ENCODE measurements around the gene LIPA. TPM values are rescaled to one million over a fixed set of nuclear protein-coding genes. Genes with fewer than 3 reads are reported as not detected.

The LIPA gene
- total and polyA plus RNA-seq, 9 of the 15 experiments (the other 6 are each of a cell fraction or from before 2014, with no cell fraction given) = 0.07 to 0.40 (median 0.15) TPM; not detected in 1

- H3K4me3 ChIP-seq = no peak within 1 kb of the TSS
- no peak for FAIRE-seq
- CTCF ChIA-PET (ENCODE audit: low intra/inter-chr PET ratio) = no interaction called here
Measured at GRCh38 chr10:89207181-89207800, 44.3 kb downstream of the LIPA start, which contains the start of gene CH25H. TSS of gene CH25H (minus strand) at chr10:89207317. CDS start at chr10:89207292, 25 bp downstream.

GRCh38 chr10:89206402-89207180 is 45.0 kb downstream of the LIPA start:
- DNase-seq (ENCODE audit: extremely low read depth in 1 of 4, low spot score in 3 of 4) = no peak
- Histone ChIP-seq H3K27me3 (ENCODE audit: control insufficient read depth in 2 of 2, insufficient read depth in 2 of 2, low read length in 2 of 2) (peaks cover 6 to 24% of the 10 kb centered on the region in 2 experiments; a peak in 3 of 5 replicates), H3K9ac (ENCODE audit: insufficient read depth in 1 of 2, low read depth in 2 of 2, low read length in 2 of 2) (no peak overlapping the region; a peak in 1 of 4 replicates), H3K36me3 (ENCODE audit: control insufficient read depth, insufficient read depth, low read length) (no peaks in the 10 kb centered on the region), H3K4me2 (ENCODE audit: insufficient read depth, low read length) (no peak overlapping the region), H3K4me3 (no peak overlapping the region), H3K4me1 (replicated peaks in 1 of 2; ENCODE audit: control insufficient read depth in 2 of 2, insufficient read depth in 2 of 2, low read length in 2 of 2) (peaks cover 0 to 8% of the 10 kb centered on the region in 2 experiments; a peak in 2 of 5 replicates), H4K20me1 (replicated peaks; ENCODE audit: control insufficient read depth, insufficient read depth, low read length) (no peaks in the 10 kb centered on the region), H3K27ac (ENCODE audit: extremely low read depth, low read depth, low read length) (no peak overlapping the region), H3K9me3 (replicated peaks; ENCODE audit: control insufficient read depth, insufficient read depth, low read depth, low read length) (no peaks in the 10 kb centered on the region), H2AFZ (ENCODE audit: low read depth, low read length) (no peak overlapping the region), H3K9me1 (ENCODE audit: control insufficient read depth, insufficient read depth, low read length) (no peaks in the 10 kb centered on the region), H3K79me2 (ENCODE audit: control insufficient read depth, insufficient read depth, low read length) (no peaks in the 10 kb centered on the region)
- 0% methylated on average over 29 of the region's 42 CpGs for WGBS (ENCODE audit: insufficient coverage, low coverage, missing lambda C conversion rate)
- FAIRE-seq = no peak
- ATAC-seq = no peak
- ChIA-PET CTCF (ENCODE audit: low intra/inter-chr PET ratio) (no interaction called here), POLR2A (no interaction called here)
- in situ Hi-C loops (cut with MboI) (no loop called here), intact Hi-C loops (cut with micrococcal nuclease) (no loop called here)
- no peak for TF ChIP-seq ZNF644 (tag; IDR thresholded peaks at IDR 0.05; ENCODE audit: low read depth)
- TF ChIP-seq CXXC5 (CRISPR knock-in tag; IDR thresholded peaks at IDR 0.05) = no peak
- TF ChIP-seq ZNF584 (CRISPR knock-in tag; IDR thresholded peaks at IDR 0.05; ENCODE audit: low read depth) = no peak
- TF ChIP-seq ZNF324 (CRISPR knock-in tag; IDR thresholded peaks at IDR 0.05) = no peak
- no peak for TF ChIP-seq ZNF143 (CRISPR knock-in tag; IDR thresholded peaks at IDR 0.05)
- no TSS peak for BruUV-seq (replicated peaks)

More at GRCh38 chr10:89207181-89207800, 44.3 kb downstream of the LIPA start, which contains the start of gene CH25H:
- Histone ChIP-seq H3K27ac (ENCODE audit: extremely low read depth, low read depth, low read length) (no peak within 1 kb of the TSS), H3K4me1 (replicated peaks in 1 of 2; ENCODE audit: control insufficient read depth in 2 of 2, insufficient read depth in 2 of 2, low read length in 2 of 2) (peaks cover 0 to 8% of the 10 kb centered on the region in 2 experiments; a peak in 2 of 5 replicates), H4K20me1 (replicated peaks; ENCODE audit: control insufficient read depth, insufficient read depth, low read length) (no peaks in the 10 kb centered on the region), H3K9ac (ENCODE audit: insufficient read depth in 1 of 2, low read depth in 2 of 2, low read length in 2 of 2) (no peak within 1 kb of the TSS; a peak in 1 of 4 replicates), H3K9me3 (replicated peaks; ENCODE audit: control insufficient read depth, insufficient read depth, low read depth, low read length) (no peaks in the 10 kb centered on the region), H2AFZ (ENCODE audit: low read depth, low read length) (no peak within 1 kb of the TSS), H3K79me2 (ENCODE audit: control insufficient read depth, insufficient read depth, low read length) (no peaks in the 10 kb centered on the region), H3K9me1 (ENCODE audit: control insufficient read depth, insufficient read depth, low read length) (no peaks in the 10 kb centered on the region), H3K36me3 (ENCODE audit: control insufficient read depth, insufficient read depth, low read length) (no peaks in the 10 kb centered on the region), H3K27me3 (ENCODE audit: control insufficient read depth in 2 of 2, insufficient read depth in 2 of 2, low read length in 2 of 2) (peaks cover 6 to 24% of the 10 kb centered on the region in 2 experiments; a peak in 3 of 5 replicates), H3K4me2 (ENCODE audit: insufficient read depth, low read length) (no peak within 1 kb of the TSS)
- intact Hi-C loops (cut with micrococcal nuclease) (no loop called here), in situ Hi-C loops (cut with MboI) (no loop called here)
- BruUV-seq (replicated peaks) = no TSS peak
- POLR2A ChIA-PET = no interaction called here
- WGBS (ENCODE audit: insufficient coverage, low coverage, missing lambda C conversion rate) = 5% methylated on average over 20 of the region's 28 CpGs
- DNase-seq (ENCODE audit: extremely low read depth in 1 of 4, low spot score in 3 of 4) (peak in 1 of 4 experiments; percentile 2), ATAC-seq (peak; percentile 25; the same call in 1 of the 3 replicates)
- no peak for TF ChIP-seq MCM2 (IDR thresholded peaks at IDR 0.05; ENCODE audit: low read depth)
- no peak for TF ChIP-seq ZNF707 (CRISPR knock-in tag; conservative IDR thresholded peaks at IDR 0.05)
- no peak for TF ChIP-seq SMARCC2 (IDR thresholded peaks at IDR 0.05; ENCODE audit: low read depth)

Data from K562 (cell line).